GM19468 (cell line): ENCODE results near the gene CAGE1.
"Not testable (repeated sequence)": the region's sequence is repeated elsewhere in the genome, so short reads cannot be mapped to it uniquely, and the experiment has no call there.

ENCODE experiments used
- ATAC-seq: cut with Tn5 transposase; IDR thresholded peaks from one replicate; pipeline ENCODE4 v1.9.1; 2021; ENCODE audit warnings: mild to moderate bottlenecking, moderate library complexity, moderate number of reproducible peaks; ENCODE audit not compliant: unreplicated experiment; ENCODE audit errors: extremely low read depth

CAGE1 gene

GRCh38 chr6:7411328-7411727, 21.8 kb upstream of the CAGE1 start:
- no peak for ATAC-seq

DNA sequence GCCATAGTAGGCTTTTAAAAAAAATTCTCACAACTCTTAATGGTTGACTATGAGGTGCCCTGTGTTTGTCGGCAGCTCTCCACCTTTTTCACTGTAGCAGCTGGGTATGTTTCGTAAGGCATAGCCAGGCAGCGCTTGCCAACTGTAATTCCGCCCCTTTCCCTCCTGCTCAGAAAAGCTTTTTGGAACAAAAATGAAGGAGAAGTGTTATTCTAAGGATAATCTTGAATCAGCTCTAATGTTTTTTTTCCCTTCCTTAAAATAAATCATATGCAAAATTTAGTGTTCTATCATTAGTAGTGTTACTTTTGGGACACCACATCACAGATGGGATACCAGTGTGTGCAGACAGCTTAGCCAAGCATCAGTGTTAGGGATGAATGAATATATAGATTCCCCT, 21.3 kb upstream of the CAGE1 start:
- ATAC-seq: no peak

DNA sequence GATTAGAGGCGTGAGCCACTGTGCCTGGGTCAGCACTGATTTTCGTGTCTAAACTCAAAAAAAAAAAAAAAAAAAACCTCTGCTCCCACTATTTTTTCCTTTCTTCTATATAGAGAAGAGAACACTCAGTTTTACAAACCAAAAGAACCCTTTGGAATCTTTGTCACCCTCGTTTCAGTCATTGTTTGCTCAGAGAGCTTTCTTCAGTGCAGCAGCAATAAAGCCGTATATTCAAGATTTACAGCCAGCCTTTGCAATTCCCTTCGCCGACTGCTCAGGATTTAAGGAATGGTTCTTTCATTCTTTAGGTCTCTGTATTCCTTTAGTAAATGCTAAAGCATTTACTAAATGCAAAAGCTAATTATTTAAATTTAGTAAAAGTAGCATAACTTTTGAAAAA, 20.2 kb upstream of the CAGE1 start:
- no peak for ATAC-seq

- ATAC-seq: no peak
Observed at GRCh38 chr6:7406743-7407142, 17.2 kb upstream of the CAGE1 start.

GRCh38 chr6:7404546-7404945, 15.0 kb upstream of the CAGE1 start:
- ATAC-seq: no peak

DNA sequence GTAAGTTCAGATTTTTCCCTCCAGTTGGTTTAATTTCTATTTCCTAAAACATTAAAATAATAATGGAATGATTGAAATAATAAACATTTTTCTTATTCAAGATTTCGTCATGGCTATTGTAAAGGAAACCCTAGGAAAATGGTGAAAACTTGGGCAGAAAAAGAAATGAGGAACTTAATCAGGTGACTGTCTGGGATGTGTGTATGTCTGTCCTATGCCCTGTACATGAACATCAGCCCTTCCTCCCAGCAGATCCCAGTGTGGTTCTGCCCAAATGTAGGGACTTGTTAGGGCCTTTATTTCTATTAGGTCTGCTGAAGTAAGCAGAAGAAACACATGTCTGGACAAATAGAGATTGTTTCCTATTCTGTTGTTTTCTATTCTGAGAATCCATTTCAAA, 13.2 kb upstream of the CAGE1 start:
- no peak for ATAC-seq

DNA sequence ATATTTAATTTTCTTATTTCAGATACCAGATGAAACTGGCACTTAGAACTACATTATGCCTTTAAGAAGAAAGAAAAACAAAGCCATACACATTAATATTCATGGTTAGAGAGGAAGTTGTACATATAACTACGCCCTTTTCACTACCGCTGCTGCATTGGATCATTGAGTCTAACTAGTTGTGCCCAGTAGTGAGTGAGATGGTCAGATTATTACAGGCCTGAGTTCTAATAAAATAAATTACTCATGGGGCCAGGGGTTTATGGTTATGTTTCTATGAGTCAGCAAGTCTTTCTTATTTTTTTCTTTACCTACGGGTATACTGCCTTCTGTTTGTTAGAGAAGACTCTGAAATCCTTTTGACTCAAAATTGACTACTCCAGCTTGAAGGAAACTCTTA, 11.5 kb upstream of the CAGE1 start:
- no peak for ATAC-seq

- no peak for ATAC-seq
Observed at GRCh38 chr6:7392402-7392801, 2.9 kb upstream of the CAGE1 start.

DNA sequence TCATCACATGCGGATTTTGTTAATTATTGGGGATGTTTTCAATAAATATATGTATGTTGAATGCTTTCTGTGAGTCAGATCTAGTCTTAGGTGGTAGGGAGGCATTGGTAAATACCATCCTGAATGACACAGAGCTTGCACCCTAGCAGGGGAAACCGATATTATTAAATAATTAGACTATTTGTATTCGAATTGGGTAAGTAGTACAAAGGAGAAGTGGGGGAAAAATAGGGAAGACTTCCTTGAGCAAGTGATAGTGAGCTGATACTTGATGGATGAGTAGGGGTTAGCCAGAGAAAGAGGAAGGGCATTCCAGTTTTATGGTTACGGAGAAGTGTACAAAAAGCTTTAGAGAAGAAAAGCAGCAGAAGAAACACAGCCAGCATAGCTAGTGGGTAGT, 1.6 kb upstream of the CAGE1 start:
- no peak for ATAC-seq

GRCh38 chr6:7390226-7390878, 810 bp upstream of the CAGE1 start:
- ATAC-seq: no peak

DNA sequence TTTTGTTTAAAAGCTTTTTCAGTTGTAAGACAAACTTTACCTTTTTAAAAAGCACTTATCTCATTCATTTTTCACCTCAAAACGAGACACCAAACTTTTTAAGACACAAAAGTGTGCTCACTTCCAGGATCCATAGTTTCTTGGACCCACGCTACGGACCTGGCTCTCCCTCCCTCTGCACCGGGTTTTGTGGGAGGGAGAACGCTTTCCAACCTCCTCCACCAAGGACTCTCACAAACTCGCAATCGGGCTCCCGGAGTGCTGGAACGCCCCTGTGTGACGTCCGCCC, 436 bp downstream of the CAGE1 start:
- no peak for ATAC-seq

- ATAC-seq: no peak
Observed at GRCh38 chr6:7381092-7381491, 8.4 kb downstream of the CAGE1 start.

DNA sequence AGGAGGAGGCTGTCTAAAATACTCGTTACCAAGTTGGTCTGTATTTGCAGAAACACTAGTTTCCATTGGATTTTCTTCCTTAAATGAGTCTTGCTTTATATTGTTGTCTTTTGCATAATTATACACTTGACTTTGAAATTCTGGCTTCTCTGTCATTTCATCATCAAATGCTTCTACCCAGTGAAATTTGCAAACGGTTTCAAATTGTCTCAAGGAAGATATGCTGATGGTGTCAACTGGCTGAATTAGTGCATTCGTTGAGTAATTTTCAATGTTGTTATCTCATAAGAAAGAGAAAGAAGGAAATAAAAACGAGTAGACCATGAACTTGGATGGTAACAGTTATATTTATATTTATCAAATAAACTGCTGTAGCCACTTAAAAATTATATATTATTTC, 10.8 kb downstream of the CAGE1 start:
- no peak for ATAC-seq

DNA sequence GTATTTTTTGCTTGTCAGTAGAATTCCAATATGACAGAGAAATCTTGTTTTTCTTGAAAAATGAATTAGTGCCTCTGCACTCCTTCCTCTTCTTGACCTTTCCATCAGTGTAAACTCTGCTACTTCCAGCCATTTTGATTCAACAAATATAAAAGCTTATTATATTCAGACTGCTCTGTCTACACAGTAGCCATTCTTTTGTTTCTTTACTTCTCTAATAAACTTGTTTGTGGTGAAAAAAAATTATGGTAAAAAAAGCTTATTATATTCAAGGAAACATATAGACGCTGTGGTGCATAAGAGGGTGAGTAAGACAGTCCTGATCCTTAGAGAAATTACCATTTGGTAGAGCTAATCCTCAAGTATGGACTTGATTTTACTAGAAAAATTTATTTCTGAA, 11.6 kb downstream of the CAGE1 start:
- no peak for ATAC-seq

DNA sequence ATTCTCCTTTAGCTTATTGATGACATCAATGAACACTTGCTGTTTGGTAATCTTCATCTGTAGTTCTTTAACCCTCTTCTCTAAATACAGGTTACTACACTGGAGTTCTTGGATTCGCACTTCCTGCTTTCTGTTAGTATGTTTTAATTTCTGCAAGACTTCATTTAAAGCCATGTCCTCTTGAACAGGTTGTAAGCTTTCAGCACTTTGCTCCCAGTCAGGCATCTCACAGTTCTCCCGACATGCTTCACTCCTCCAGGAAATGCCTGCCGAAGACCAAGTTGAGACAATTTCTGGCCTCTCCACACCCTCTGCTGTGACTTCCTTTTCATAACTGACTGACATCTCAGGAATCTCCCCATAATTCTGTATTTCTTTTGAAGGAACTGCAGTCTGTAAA, 15.8 kb downstream of the CAGE1 start:
- no peak for ATAC-seq

DNA sequence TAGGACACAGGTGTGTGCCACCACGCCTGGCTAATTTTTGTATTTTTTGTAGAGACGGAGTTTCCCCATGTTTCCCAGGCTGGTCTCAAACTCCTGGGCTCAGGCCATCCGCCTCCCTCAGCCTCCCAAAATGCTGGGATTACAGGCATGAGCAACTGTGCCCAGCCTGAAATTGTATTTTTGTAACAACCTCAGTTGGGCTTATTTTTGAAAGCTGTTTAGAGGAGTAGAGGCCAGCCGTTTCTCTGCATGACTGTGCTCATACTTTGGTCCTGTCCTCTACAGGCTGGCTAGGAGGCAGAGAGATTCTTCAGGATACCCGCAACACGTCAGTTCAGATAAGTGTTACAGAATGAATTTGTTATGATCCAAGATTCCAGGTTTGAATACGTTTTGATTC, 22.1 kb downstream of the CAGE1 start:
- ATAC-seq: no peak

- not testable (repeated sequence) for ATAC-seq
Observed at GRCh38 chr6:7351916-7352315, 37.6 kb downstream of the CAGE1 start.

DNA sequence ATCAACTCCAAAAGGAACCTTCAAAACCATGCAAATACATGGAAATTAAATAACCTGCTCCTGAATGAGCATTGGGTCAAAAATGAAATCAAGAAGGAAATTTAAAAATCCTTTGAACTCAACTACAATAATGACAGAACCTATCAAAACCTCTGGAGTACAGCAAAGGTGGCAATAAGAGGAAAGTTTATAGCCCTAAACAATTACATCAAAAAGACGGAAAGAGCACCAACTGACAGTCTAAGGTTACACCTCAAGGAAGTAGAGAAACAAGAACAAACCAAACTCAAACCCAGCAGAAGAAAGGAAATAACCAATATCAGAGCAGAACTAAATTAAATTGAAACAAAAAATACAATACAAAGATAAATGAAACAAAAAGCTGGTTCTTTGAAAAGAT, 39.0 kb downstream of the CAGE1 start:
- not testable (repeated sequence) for ATAC-seq

- not testable (repeated sequence) for ATAC-seq
Observed at GRCh38 chr6:7347551-7347997, 42.0 kb downstream of the CAGE1 start.

GRCh38 chr6:7344773-7345450, 44.6 kb downstream of the CAGE1 start:
- ATAC-seq: not testable (repeated sequence)

- no peak for ATAC-seq
Observed at GRCh38 chr6:7343546-7344475, 45.7 kb downstream of the CAGE1 start.
